Kidney epithelial cell (primary cell): ENCODE results near the gene SMKR1. TPM values are rescaled to one million over a fixed set of nuclear protein-coding genes. Genes with fewer than 3 reads are reported as not detected.
"Not testable (repeated sequence)": the region's sequence is repeated elsewhere in the genome, so short reads cannot be mapped to it uniquely, and the experiment has no call there.

Experiments used
- DNase-seq: peaks from one replicate; pipeline ENCODE4 v3.0.0-alpha.2; 2010; ENCODE audit warnings: low read depth
- H3K27me3 ChIP-seq: 2 replicates; pipeline ENCODE4 v1.6.0; 2011; ENCODE audit warnings: low read length; ENCODE audit not compliant: control insufficient read depth, insufficient read depth
- H3K36me3 ChIP-seq: 2 replicates; pipeline ENCODE4 v1.5.1; 2011; ENCODE audit warnings: low read length; ENCODE audit not compliant: control insufficient read depth, insufficient read depth
- H3K4me3 ChIP-seq: 2 replicates; pipeline ENCODE4 v1.5.1; 2011; ENCODE audit warnings: low read depth, mild to moderate bottlenecking, control low read depth, low read length
- total RNA-seq: library from RNA; depleted of rRNA; stranded (reverse); fragments of >200 nt; gene quantifications from 2 replicates; pipeline ENCODE4 v1.2.3, GENCODE V29; 2015
- TF ChIP-seq, protein P1 (sequence below): IDR thresholded peaks from 2 replicates; pipeline ENCODE4 v1.5.1; 2011; ENCODE audit warnings: mild to moderate bottlenecking, moderate library complexity, low read length, control low read depth, inconsistent platforms; ENCODE audit not compliant: insufficient read depth, poor library complexity, severe bottlenecking

The SMKR1 gene
- total RNA-seq, 1 donor from 2014 or later: not detected

- H3K27me3 ChIP-seq: no peaks in the 10 kb centered on the region
- H3K4me3 ChIP-seq: no peak overlapping the region
- no peak for DNase-seq
- no peaks in the 10 kb centered on the region for H3K36me3 ChIP-seq
- TF ChIP-seq, protein P1, sequence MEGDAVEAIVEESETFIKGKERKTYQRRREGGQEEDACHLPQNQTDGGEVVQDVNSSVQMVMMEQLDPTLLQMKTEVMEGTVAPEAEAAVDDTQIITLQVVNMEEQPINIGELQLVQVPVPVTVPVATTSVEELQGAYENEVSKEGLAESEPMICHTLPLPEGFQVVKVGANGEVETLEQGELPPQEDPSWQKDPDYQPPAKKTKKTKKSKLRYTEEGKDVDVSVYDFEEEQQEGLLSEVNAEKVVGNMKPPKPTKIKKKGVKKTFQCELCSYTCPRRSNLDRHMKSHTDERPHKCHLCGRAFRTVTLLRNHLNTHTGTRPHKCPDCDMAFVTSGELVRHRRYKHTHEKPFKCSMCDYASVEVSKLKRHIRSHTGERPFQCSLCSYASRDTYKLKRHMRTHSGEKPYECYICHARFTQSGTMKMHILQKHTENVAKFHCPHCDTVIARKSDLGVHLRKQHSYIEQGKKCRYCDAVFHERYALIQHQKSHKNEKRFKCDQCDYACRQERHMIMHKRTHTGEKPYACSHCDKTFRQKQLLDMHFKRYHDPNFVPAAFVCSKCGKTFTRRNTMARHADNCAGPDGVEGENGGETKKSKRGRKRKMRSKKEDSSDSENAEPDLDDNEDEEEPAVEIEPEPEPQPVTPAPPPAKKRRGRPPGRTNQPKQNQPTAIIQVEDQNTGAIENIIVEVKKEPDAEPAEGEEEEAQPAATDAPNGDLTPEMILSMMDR: no peak
Measured at GRCh38 chr7:129532375-129532774, 30.0 kb downstream of the SMKR1 start.

- H3K27me3 ChIP-seq, H3K4me3 ChIP-seq, H3K36me3 ChIP-seq, DNase-seq: not testable (repeated sequence)
Measured at GRCh38 chr7:129534558-129535274, 32.4 kb downstream of the SMKR1 start.

DNA sequence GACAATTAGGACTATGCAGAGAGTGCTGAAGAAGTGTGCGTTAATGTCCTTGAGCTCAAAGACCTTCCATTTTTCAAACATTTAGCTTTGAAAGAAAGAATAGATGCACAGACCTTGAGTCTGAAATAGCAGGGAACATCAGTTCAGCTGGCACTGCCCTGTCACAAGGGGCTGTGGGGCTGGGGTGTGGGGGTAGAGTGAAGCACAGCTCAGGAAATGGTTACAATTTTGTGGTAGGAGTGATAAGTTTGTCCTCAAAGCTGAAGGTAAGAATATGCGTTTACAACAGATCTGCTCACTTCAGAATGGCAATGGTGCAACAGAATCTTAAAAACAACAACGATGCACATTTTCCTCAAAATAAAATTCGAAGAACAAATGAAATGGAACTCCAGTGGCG is 33.6 kb downstream of the SMKR1 start:
- H3K27me3 ChIP-seq: no peaks in the 10 kb centered on the region
- DNase-seq: no peak
- no peaks in the 10 kb centered on the region for H3K36me3 ChIP-seq
- H3K4me3 ChIP-seq: no peak overlapping the region
- TF ChIP-seq, protein P1: no peak

- DNase-seq: no peak
- no peaks in the 10 kb centered on the region for H3K36me3 ChIP-seq
- H3K27me3 ChIP-seq: no peaks in the 10 kb centered on the region
- TF ChIP-seq, protein P1: no peak
- H3K4me3 ChIP-seq: no peak overlapping the region
Measured at GRCh38 chr7:129536323-129536722, 34.0 kb downstream of the SMKR1 start.

- peaks cover 2% of the 10 kb centered on the region for H3K27me3 ChIP-seq
- TF ChIP-seq, protein P1: no peak
- no peaks in the 10 kb centered on the region for H3K36me3 ChIP-seq
- DNase-seq: no peak
- no peak overlapping the region for H3K4me3 ChIP-seq
Measured at GRCh38 chr7:129538790-129539189, 36.5 kb downstream of the SMKR1 start.

GRCh38 chr7:129540340-129540739 is 38.0 kb downstream of the SMKR1 start:
- H3K36me3 ChIP-seq: no peaks in the 10 kb centered on the region
- TF ChIP-seq, protein P1: no peak
- H3K27me3 ChIP-seq: peaks cover 2% of the 10 kb centered on the region
- DNase-seq: no peak
- H3K4me3 ChIP-seq: no peak overlapping the region
